HUES48 (cell line): Measurements from ENCODE around the gene PDHB.
"Not testable (repeated sequence)": the region's sequence is repeated elsewhere in the genome, so short reads cannot be mapped to it uniquely, and the experiment has no call there.

Experiments
- H3K27ac ChIP-seq: one replicate; pipeline ENCODE4 v1.7.0; 2013; ENCODE audit warnings: low read depth, low read length, inconsistent platforms
- H3K27me3 ChIP-seq: 2 replicates; pipeline ENCODE4 v1.6.1; 2013; ENCODE audit warnings: mild to moderate bottlenecking, low read length; ENCODE audit not compliant: control insufficient read depth, insufficient read depth
- H3K36me3 ChIP-seq: 2 replicates; pipeline ENCODE4 v1.6.1; 2013; ENCODE audit warnings: low read length; ENCODE audit not compliant: control insufficient read depth, insufficient read depth
- H3K4me1 ChIP-seq: 2 replicates; pipeline ENCODE4 v1.6.1; 2013; ENCODE audit warnings: mild to moderate bottlenecking, low read length; ENCODE audit not compliant: control insufficient read depth, insufficient read depth
- H3K4me3 ChIP-seq: 2 replicates; pipeline ENCODE4 v1.5.1; 2013; ENCODE audit warnings: mild to moderate bottlenecking, low read depth, low read length
- H3K9ac ChIP-seq: 2 replicates; pipeline ENCODE4 v1.6.1; 2013; ENCODE audit warnings: mild to moderate bottlenecking, low read depth, low read length, moderate library complexity
- H3K9me3 ChIP-seq: 2 replicates; pipeline ENCODE4 v1.6.1; 2013; ENCODE audit warnings: low read length; ENCODE audit not compliant: control insufficient read depth, insufficient read depth

PDHB gene

GRCh38 chr3:58466899-58467563, 33.4 kb upstream of the PDHB start:
- no peak overlapping the region for H3K9ac ChIP-seq
- H3K27me3 ChIP-seq: no peaks in the 10 kb centered on the region
- H3K4me1 ChIP-seq: peaks cover 11% of the 10 kb centered on the region
- no peaks in the 10 kb centered on the region for H3K36me3 ChIP-seq
- no peak overlapping the region for H3K27ac ChIP-seq
- H3K9me3 ChIP-seq: no peaks in the 10 kb centered on the region
- no peak overlapping the region for H3K4me3 ChIP-seq

DNA sequence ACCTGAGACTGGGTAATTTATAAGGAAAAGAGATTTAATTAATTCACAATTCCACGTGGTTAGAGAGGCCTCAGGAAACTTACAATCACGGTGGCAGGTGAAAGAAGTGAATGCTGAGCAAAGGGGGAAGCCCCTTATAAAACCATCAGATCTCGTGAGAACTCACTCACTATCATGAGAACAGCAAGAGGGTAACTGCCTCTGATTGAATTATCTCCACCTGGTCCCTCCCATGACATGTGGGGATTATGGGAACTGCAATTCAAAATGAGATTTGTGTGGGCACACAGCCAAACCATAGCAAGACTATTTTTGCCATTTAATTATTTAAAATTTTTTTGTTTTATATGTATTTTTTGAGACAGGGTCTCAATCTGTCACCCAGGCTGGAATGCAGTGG, 31.2 kb upstream of the PDHB start:
- Histone ChIP-seq H3K27ac (no peak overlapping the region), H3K4me1 (peaks cover 5% of the 10 kb centered on the region), H3K4me3 (no peak overlapping the region), H3K27me3 (no peaks in the 10 kb centered on the region), H3K9ac (no peak overlapping the region), H3K9me3 (no peaks in the 10 kb centered on the region), H3K36me3 (no peaks in the 10 kb centered on the region)

- Histone ChIP-seq H3K27ac (no peak overlapping the region), H3K4me1 (peaks cover 5% of the 10 kb centered on the region), H3K36me3 (no peaks in the 10 kb centered on the region), H3K9ac (no peak overlapping the region), H3K9me3 (no peaks in the 10 kb centered on the region), H3K4me3 (no peak overlapping the region), H3K27me3 (no peaks in the 10 kb centered on the region)
These were observed 30.3 kb upstream of the PDHB start for GRCh38 chr3:58463942-58464271.

DNA sequence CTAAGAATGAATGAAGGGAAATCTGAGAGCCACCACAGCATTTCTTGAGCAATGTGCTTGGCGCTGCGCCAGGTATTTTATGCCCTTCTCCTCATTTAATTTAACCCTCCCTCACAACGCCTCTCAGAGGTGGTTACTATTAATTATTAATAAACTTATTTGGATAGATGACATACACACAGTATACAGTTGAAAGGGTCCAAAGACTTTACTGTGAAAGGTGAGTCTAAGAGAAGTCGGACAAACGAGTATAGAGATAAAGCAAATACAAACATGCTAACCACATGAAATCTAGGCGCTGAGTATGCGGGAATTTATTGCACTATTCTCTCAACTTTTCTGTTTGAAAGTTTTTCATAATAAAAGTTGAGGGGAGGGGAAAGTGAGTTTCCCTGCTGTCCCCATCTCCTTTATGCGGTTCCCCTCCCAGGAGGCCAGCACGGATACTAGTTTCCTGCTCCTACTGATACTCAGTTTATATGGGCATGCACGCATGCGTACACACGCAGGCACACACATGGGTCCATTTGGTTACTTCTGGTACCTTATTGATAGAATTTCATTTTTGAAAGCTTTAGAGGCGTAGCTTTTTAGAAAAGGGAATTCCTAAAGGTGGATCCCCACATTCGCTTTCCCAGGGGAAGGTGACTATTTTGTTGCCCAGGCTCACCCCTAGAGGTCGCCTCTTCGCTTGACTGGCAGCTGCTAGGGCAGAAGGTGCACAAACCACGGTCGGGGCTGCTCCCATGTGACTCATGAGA, 29.7 kb upstream of the PDHB start:
- H3K27ac ChIP-seq: peak overlapping the region; percentile 57

GRCh38 chr3:58462829-58463180, 29.2 kb upstream of the PDHB start:
- Histone ChIP-seq H3K9me3 (no peaks in the 10 kb centered on the region), H3K27ac (peak overlapping the region; percentile 57), H3K4me3 (no peak overlapping the region), H3K27me3 (no peaks in the 10 kb centered on the region), H3K36me3 (no peaks in the 10 kb centered on the region), H3K4me1 (peaks cover 5% of the 10 kb centered on the region), H3K9ac (no peak overlapping the region)

More for the DNA sequence above, 29.7 kb upstream of the PDHB start:
- Histone ChIP-seq H3K4me3 (no peak overlapping the region), H3K4me1 (peaks cover 5% of the 10 kb centered on the region), H3K9me3 (no peaks in the 10 kb centered on the region), H3K9ac (no peak overlapping the region), H3K36me3 (no peaks in the 10 kb centered on the region), H3K27me3 (no peaks in the 10 kb centered on the region)

- no peaks in the 10 kb centered on the region for H3K27me3 ChIP-seq
- peaks cover 5% of the 10 kb centered on the region for H3K4me1 ChIP-seq
- H3K36me3 ChIP-seq: no peaks in the 10 kb centered on the region
These were observed 25.5 kb upstream of the PDHB start for GRCh38 chr3:58459160-58459559.

GRCh38 chr3:58452176-58452575, 18.5 kb upstream of the PDHB start:
- no peak overlapping the region for H3K9ac ChIP-seq

More at GRCh38 chr3:58459160-58459559, 25.5 kb upstream of the PDHB start:
- Histone ChIP-seq H3K4me3 (no peak overlapping the region), H3K9me3 (no peaks in the 10 kb centered on the region; the same call in 1 of the 2 replicates), H3K9ac (no peak overlapping the region), H3K27ac (no peak overlapping the region)

GRCh38 chr3:58441514-58442450, 8.2 kb upstream of the PDHB start:
- H3K36me3 ChIP-seq: no peaks in the 10 kb centered on the region
- no peaks in the 10 kb centered on the region for H3K27me3 ChIP-seq
- no peak overlapping the region for H3K4me3 ChIP-seq
- H3K27ac ChIP-seq: peak overlapping the region; percentile 58
- H3K4me1 ChIP-seq: peaks cover 20% of the 10 kb centered on the region
- H3K9ac ChIP-seq: no peak overlapping the region
- H3K9me3 ChIP-seq: no peaks in the 10 kb centered on the region

More at GRCh38 chr3:58452176-58452575, 18.5 kb upstream of the PDHB start:
- H3K4me3 ChIP-seq: no peak overlapping the region
- H3K9me3 ChIP-seq: no peaks in the 10 kb centered on the region; the same call in 1 of the 2 replicates
- H3K4me1 ChIP-seq: no peaks in the 10 kb centered on the region
- no peak overlapping the region for H3K27ac ChIP-seq
- no peaks in the 10 kb centered on the region for H3K36me3 ChIP-seq
- no peaks in the 10 kb centered on the region for H3K27me3 ChIP-seq

DNA sequence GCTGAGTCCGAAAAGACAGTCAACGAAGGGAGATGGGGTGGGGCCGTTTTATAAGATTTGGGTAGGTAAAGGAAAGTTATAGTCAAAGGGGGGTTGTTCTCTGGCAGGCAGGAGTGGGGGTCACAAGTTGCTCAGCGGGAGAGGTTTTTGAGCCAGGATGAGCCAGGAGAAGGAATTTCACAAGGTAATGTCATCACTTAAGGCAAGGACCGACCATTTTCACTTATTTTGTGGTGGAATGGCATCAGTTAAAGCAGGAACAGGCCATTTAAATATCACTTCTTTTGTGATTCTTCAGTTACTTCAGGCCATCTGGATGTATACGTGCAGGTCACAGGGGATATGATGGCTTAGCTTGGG, 7.3 kb upstream of the PDHB start:
- H3K9me3 ChIP-seq, H3K9ac ChIP-seq, H3K36me3 ChIP-seq, H3K4me3 ChIP-seq, H3K27me3 ChIP-seq: not testable (repeated sequence)
- Histone ChIP-seq H3K4me1 (peaks cover 20% of the 10 kb centered on the region), H3K27ac (peak overlapping the region; percentile 58)

- Histone ChIP-seq H3K27ac (peak overlapping the region; percentile 61), H3K4me1 (peaks cover 36% of the 10 kb centered on the region)
- H3K36me3 ChIP-seq, H3K27me3 ChIP-seq, H3K4me3 ChIP-seq, H3K9me3 ChIP-seq, H3K9ac ChIP-seq: not testable (repeated sequence)
These were observed 3.6 kb upstream of the PDHB start for GRCh38 chr3:58437276-58437675.

- Histone ChIP-seq H3K27ac (peak overlapping the region; percentile 70), H3K4me3 (no peak overlapping the region; the same call in 1 of the 2 replicates), H3K27me3 (no peaks in the 10 kb centered on the region)
These were observed 1.4 kb upstream of the PDHB start for GRCh38 chr3:58434990-58435389.

More at GRCh38 chr3:58434990-58435389, 1.4 kb upstream of the PDHB start:
- Histone ChIP-seq H3K36me3 (peaks cover 23% of the 10 kb centered on the region), H3K4me1 (peaks cover 22% of the 10 kb centered on the region), H3K9me3 (no peaks in the 10 kb centered on the region), H3K9ac (no peak overlapping the region)
